ENCODE results near the gene WAC. TPM values are rescaled to one million over a fixed set of nuclear protein-coding genes. Genes with fewer than 3 reads are reported as not detected.

The WAC gene
- total RNA-seq, 2 experiments from 2014 or later: 111 to 121 TPM

GRCh38 chr10:28666751-28667467, 134.0 kb downstream of the WAC start:
- intact Hi-C loops (cut with micrococcal nuclease; ENCODE audit: unreplicated experiment): no loop called here
- CTCF ChIA-PET (ENCODE audit: unreplicated experiment): no interaction called here

GRCh38 chr10:28668363-28669226, 135.7 kb downstream of the WAC start:
- intact Hi-C loops (cut with micrococcal nuclease; ENCODE audit: unreplicated experiment): no loop called here
- no peaks in the 10 kb centered on the region for H3K9me3 ChIP-seq (ENCODE audit: low read length)
- no peaks in the 10 kb centered on the region for H4K20me1 ChIP-seq (ENCODE audit: insufficient read depth, low read length)
- H3K9me2 ChIP-seq (ENCODE audit: insufficient read depth, low read length): no peaks in the 10 kb centered on the region
- H3K4me2 ChIP-seq (ENCODE audit: low read length): no peak overlapping the region
- ChIA-PET POLR2A (no interaction called here), CTCF (ENCODE audit: unreplicated experiment) (no interaction called here)
- no TSS peak for BruUV-seq (replicated peaks)
- no peaks in the 10 kb centered on the region for H3K36me3 ChIP-seq (ENCODE audit: insufficient read depth, low read length)
- H3K79me2 ChIP-seq (ENCODE audit: insufficient read depth, low read depth, low read length): no peaks in the 10 kb centered on the region
- no peaks in the 10 kb centered on the region for H3K4me1 ChIP-seq (ENCODE audit: insufficient read depth, low read length, poor library complexity, severe bottlenecking)
- no peak overlapping the region for H3K4me3 ChIP-seq (ENCODE audit: low read depth, low read length, poor library complexity, severe bottlenecking)
- H3K27ac ChIP-seq (ENCODE audit: low read depth, low read length, poor library complexity, severe bottlenecking): no peak overlapping the region
- H2AFZ ChIP-seq (ENCODE audit: low read length): no peak overlapping the region
- DNase-seq (ENCODE audit: low spot score): no peak
- no peak for TF ChIP-seq EZH2phosphoT487 (IDR thresholded peaks at IDR 0.05; ENCODE audit: borderline replicate concordance, low read depth, low read length)
- TF ChIP-seq CTCF (conservative IDR thresholded peaks at IDR 0.05; ENCODE audit: low read length): no peak

More at GRCh38 chr10:28666751-28667467, 134.0 kb downstream of the WAC start:
- no peaks in the 10 kb centered on the region for H3K4me1 ChIP-seq (ENCODE audit: insufficient read depth, low read length, poor library complexity, severe bottlenecking)
- no peak overlapping the region for H3K4me3 ChIP-seq (ENCODE audit: low read depth, low read length, poor library complexity, severe bottlenecking)
- BruUV-seq (replicated peaks): no TSS peak
- no peaks in the 10 kb centered on the region for H3K36me3 ChIP-seq (ENCODE audit: insufficient read depth, low read length)
- no peaks in the 10 kb centered on the region for H4K20me1 ChIP-seq (ENCODE audit: insufficient read depth, low read length)
- H3K27ac ChIP-seq (ENCODE audit: low read depth, low read length, poor library complexity, severe bottlenecking): no peak overlapping the region
- H3K79me2 ChIP-seq (ENCODE audit: insufficient read depth, low read depth, low read length): no peaks in the 10 kb centered on the region
- no peaks in the 10 kb centered on the region for H3K9me3 ChIP-seq (ENCODE audit: low read length)
- no peak for TF ChIP-seq EZH2phosphoT487 (IDR thresholded peaks at IDR 0.05; ENCODE audit: borderline replicate concordance, low read depth, low read length)
- no peak for TF ChIP-seq CTCF (conservative IDR thresholded peaks at IDR 0.05; ENCODE audit: low read length)
- no peaks in the 10 kb centered on the region for H3K9me2 ChIP-seq (ENCODE audit: insufficient read depth, low read length)
- POLR2A ChIA-PET: no interaction called here
- no peak overlapping the region for H2AFZ ChIP-seq (ENCODE audit: low read length)
- no peak for DNase-seq (ENCODE audit: low spot score)
- H3K4me2 ChIP-seq (ENCODE audit: low read length): no peak overlapping the region
